ENCODE data around the gene SAP130. TPM values are rescaled to one million over a fixed set of nuclear protein-coding genes. Genes with fewer than 3 reads are reported as not detected.

SAP130 gene
- total RNA-seq, 1 donor from 2014 or later = 27.1 TPM

- Mint-ChIP-seq H3K27ac (no peak overlapping the region), H3K4me3 (no peak overlapping the region), H3K9me3 (no peaks in the 10 kb centered on the region), H3K36me3 (ENCODE audit: low read depth) (peaks cover under 1% of the 10 kb centered on the region), H3K27me3 (peaks cover 2% of the 10 kb centered on the region), H3K4me1 (no peaks in the 10 kb centered on the region)
- ATAC-seq (ENCODE audit: low read depth) (no peak), DNase-seq (no peak)
- TF ChIP-seq CTCF (IDR thresholded peaks at IDR 0.05) = no peak
- intact Hi-C loops (cut with micrococcal nuclease) = no loop called here
- CTCF ChIA-PET = no interaction called here
- POLR2A ChIA-PET = no interaction called here
These were observed 92.5 kb downstream of the SAP130 start for GRCh38 chr2:127935337-127935736.

GRCh38 chr2:127932199-127932876, 95.5 kb downstream of the SAP130 start:
- ATAC-seq (ENCODE audit: low read depth) = no peak
- Mint-ChIP-seq H3K4me3 (no peak overlapping the region), H3K36me3 (ENCODE audit: low read depth) (no peaks in the 10 kb centered on the region), H3K4me1 (no peaks in the 10 kb centered on the region), H3K27me3 (peaks cover 2% of the 10 kb centered on the region), H3K9me3 (no peaks in the 10 kb centered on the region), H3K27ac (no peak overlapping the region)
- POLR2A ChIA-PET = no interaction called here
- intact Hi-C loops (cut with micrococcal nuclease) = no loop called here
- no peak for DNase-seq
- TF ChIP-seq CTCF (IDR thresholded peaks at IDR 0.05) = no peak
- CTCF ChIA-PET = no interaction called here

- no peak overlapping the region for H3K4me3 Mint-ChIP-seq
- H3K27me3 Mint-ChIP-seq = peaks cover 5% of the 10 kb centered on the region
- ChIA-PET CTCF (no interaction called here), POLR2A (no interaction called here)
- no peak for TF ChIP-seq CTCF (IDR thresholded peaks at IDR 0.05)
- H3K36me3 Mint-ChIP-seq (ENCODE audit: low read depth) = no peaks in the 10 kb centered on the region
- H3K4me1 Mint-ChIP-seq = no peaks in the 10 kb centered on the region
- ATAC-seq (ENCODE audit: low read depth) (no peak), DNase-seq (no peak)
- no peak overlapping the region for H3K27ac Mint-ChIP-seq
- intact Hi-C loops (cut with micrococcal nuclease) = no loop called here
- H3K9me3 Mint-ChIP-seq = no peaks in the 10 kb centered on the region
These were observed 98.4 kb downstream of the SAP130 start for GRCh38 chr2:127929449-127929848.

- H3K36me3 Mint-ChIP-seq (ENCODE audit: low read depth) = no peaks in the 10 kb centered on the region
- ATAC-seq (ENCODE audit: low read depth) (no peak), DNase-seq (no peak)
- H3K9me3 Mint-ChIP-seq = no peaks in the 10 kb centered on the region
- ChIA-PET POLR2A (no interaction called here), CTCF (no interaction called here)
- H3K4me1 Mint-ChIP-seq = no peaks in the 10 kb centered on the region
- intact Hi-C loops (cut with micrococcal nuclease) = no loop called here
- TF ChIP-seq CTCF (IDR thresholded peaks at IDR 0.05) = no peak
- no peak overlapping the region for H3K4me3 Mint-ChIP-seq
- H3K27me3 Mint-ChIP-seq = peaks cover 5% of the 10 kb centered on the region
- no peak overlapping the region for H3K27ac Mint-ChIP-seq
These were observed 100.5 kb downstream of the SAP130 start for GRCh38 chr2:127927384-127927783.

GRCh38 chr2:127917916-127918315, 109.9 kb downstream of the SAP130 start:
- no peak for ATAC-seq (ENCODE audit: low read depth)
- DNase-seq = no peak
- TF ChIP-seq CTCF (IDR thresholded peaks at IDR 0.05) = no peak
- no peaks in the 10 kb centered on the region for H3K36me3 Mint-ChIP-seq (ENCODE audit: low read depth)
- H3K27ac Mint-ChIP-seq = no peak overlapping the region
- H3K4me1 Mint-ChIP-seq = no peaks in the 10 kb centered on the region
- H3K9me3 Mint-ChIP-seq = no peaks in the 10 kb centered on the region
- intact Hi-C loops (cut with micrococcal nuclease) = no loop called here
- ChIA-PET CTCF (no interaction called here), POLR2A (no interaction called here)
- H3K4me3 Mint-ChIP-seq = no peak overlapping the region
- peaks cover 2% of the 10 kb centered on the region for H3K27me3 Mint-ChIP-seq
